Measurements from ENCODE around the gene FAM13A.
A peak's percentile ranks its signal among the peaks of the same experiment; 100 is the strongest.
"Not testable (repeated sequence)": the region's sequence is repeated elsewhere in the genome, so short reads cannot be mapped to it uniquely, and the experiment has no call there.

Gene FAM13A

GRCh38 chr4:89024051-89024675 lies 32.8 kb downstream of the FAM13A start:
- H3K4me3 ChIP-seq (ENCODE audit: low read depth in 1 of 2, low read length in 1 of 2) = no peak overlapping the region
- TF ChIP-seq CTCF (IDR thresholded peaks at IDR 0.05) = peak; percentile 85
- H3K36me3 ChIP-seq = no peaks in the 10 kb centered on the region
- no peaks in the 10 kb centered on the region for H3K27me3 ChIP-seq
- no peak overlapping the region for H3K27ac ChIP-seq
- H3K9me3 ChIP-seq = no peaks in the 10 kb centered on the region
- H3K4me1 ChIP-seq (ENCODE audit: control insufficient read depth in 1 of 2, insufficient read depth in 1 of 2, low read depth in 1 of 2, low read length in 1 of 2) = no peaks in the 10 kb centered on the region

- Histone ChIP-seq H3K4me1 (ENCODE audit: control insufficient read depth in 1 of 2, insufficient read depth in 1 of 2, low read depth in 1 of 2, low read length in 1 of 2) (no peaks in the 10 kb centered on the region), H3K27ac (no peak overlapping the region), H3K36me3 (no peaks in the 10 kb centered on the region), H3K4me3 (ENCODE audit: low read depth in 1 of 2, low read length in 1 of 2) (no peak overlapping the region), H3K9me3 (no peaks in the 10 kb centered on the region), H3K27me3 (no peaks in the 10 kb centered on the region)
- TF ChIP-seq CTCF (IDR thresholded peaks at IDR 0.05) = no peak
These were observed 33.8 kb downstream of the FAM13A start for GRCh38 chr4:89023140-89023539.

- no peaks in the 10 kb centered on the region for H3K9me3 ChIP-seq
- no peaks in the 10 kb centered on the region for H3K4me1 ChIP-seq (ENCODE audit: control insufficient read depth in 1 of 2, insufficient read depth in 1 of 2, low read depth in 1 of 2, low read length in 1 of 2)
- H3K27me3 ChIP-seq = no peaks in the 10 kb centered on the region
- no peak for TF ChIP-seq CTCF (IDR thresholded peaks at IDR 0.05)
- no peak overlapping the region for H3K27ac ChIP-seq
- no peak overlapping the region for H3K4me3 ChIP-seq (ENCODE audit: low read depth in 1 of 2, low read length in 1 of 2)
- H3K36me3 ChIP-seq = no peaks in the 10 kb centered on the region
These were observed 34.4 kb downstream of the FAM13A start for GRCh38 chr4:89022426-89023128.

- no peak overlapping the region for H3K4me3 ChIP-seq (ENCODE audit: low read depth in 1 of 2, low read length in 1 of 2)
- H3K9me3 ChIP-seq = no peaks in the 10 kb centered on the region
- no peaks in the 10 kb centered on the region for H3K4me1 ChIP-seq (ENCODE audit: control insufficient read depth in 1 of 2, insufficient read depth in 1 of 2, low read depth in 1 of 2, low read length in 1 of 2)
- H3K27me3 ChIP-seq = no peaks in the 10 kb centered on the region
- no peaks in the 10 kb centered on the region for H3K36me3 ChIP-seq
- no peak overlapping the region for H3K27ac ChIP-seq
- no peak for TF ChIP-seq CTCF (IDR thresholded peaks at IDR 0.05)
These were observed 35.3 kb downstream of the FAM13A start for GRCh38 chr4:89021684-89022083.

GRCh38 chr4:89021062-89021461 lies 35.9 kb downstream of the FAM13A start:
- no peaks in the 10 kb centered on the region for H3K36me3 ChIP-seq
- no peaks in the 10 kb centered on the region for H3K9me3 ChIP-seq
- no peaks in the 10 kb centered on the region for H3K27me3 ChIP-seq
- TF ChIP-seq CTCF (IDR thresholded peaks at IDR 0.05) = no peak
- no peak overlapping the region for H3K4me3 ChIP-seq (ENCODE audit: low read depth in 1 of 2, low read length in 1 of 2)
- no peak overlapping the region for H3K27ac ChIP-seq
- H3K4me1 ChIP-seq (ENCODE audit: control insufficient read depth in 1 of 2, insufficient read depth in 1 of 2, low read depth in 1 of 2, low read length in 1 of 2) = no peaks in the 10 kb centered on the region

- H3K27me3 ChIP-seq; H3K4me1 ChIP-seq (ENCODE audit: control insufficient read depth in 1 of 2, insufficient read depth in 1 of 2, low read depth in 1 of 2, low read length in 1 of 2); H3K27ac ChIP-seq; H3K9me3 ChIP-seq; H3K4me3 ChIP-seq (ENCODE audit: low read depth in 1 of 2, low read length in 1 of 2); H3K36me3 ChIP-seq: not testable (repeated sequence)
These were observed 42.1 kb downstream of the FAM13A start for GRCh38 chr4:89014897-89015296.

Measured in neutrophil (primary cell).